WTC11 (cell line): ENCODE results near the gene SLC13A3. TPM values are rescaled to one million over a fixed set of nuclear protein-coding genes. Genes with fewer than 3 reads are reported as not detected.

Source experiments
- ATAC-seq: fragments of 200-7000 bp; cut with Tn5 transposase; 2 replicates; pipeline ENCODE4 v1.10.0; 2021; ENCODE audit warnings: mild to moderate bottlenecking, moderate library complexity
- CTCF ChIA-PET: fragments of 300-600 bp; sonication (Branson Sonifier 250); formaldehyde crosslinking; loops from one replicate; lab custom pipeline; 2021; ENCODE audit warnings: antibody characterized with exemption; lab: Charles Lee
- POLR2A ChIA-PET: fragments of 350-600 bp; sonication (Branson Sonifier 250); formaldehyde crosslinking; loops from one replicate; lab custom pipeline; 2021; ENCODE audit warnings: antibody characterized with exemption; lab: Charles Lee
- DNase-seq: peaks from one replicate; pipeline ENCODE4 v3.0.0; 2021; ENCODE audit warnings: low spot score
- H3K27ac Mint-ChIP-seq: 2 replicates; pipeline ENCODE4 v1.8.0; 2021; ENCODE audit warnings: mixed read lengths
- H3K27me3 Mint-ChIP-seq: 2 replicates; pipeline ENCODE4 v1.8.0; 2021; ENCODE audit warnings: low read depth, mild to moderate bottlenecking, moderate library complexity, mixed read lengths
- H3K36me3 Mint-ChIP-seq: 2 replicates; pipeline ENCODE4 v1.8.0; 2021; ENCODE audit warnings: mixed read lengths
- H3K4me1 Mint-ChIP-seq: 2 replicates; pipeline ENCODE4 v1.8.0; 2022; ENCODE audit warnings: mixed read lengths
- H3K4me3 Mint-ChIP-seq: 2 replicates; pipeline ENCODE4 v1.8.0; 2021; ENCODE audit warnings: mild to moderate bottlenecking, moderate library complexity, mixed read lengths
- H3K9me3 Mint-ChIP-seq: 2 replicates; pipeline ENCODE4 v1.8.0; 2021; ENCODE audit warnings: mixed read lengths
- ATF3 ChIP-seq: sonication (generic); formaldehyde crosslinking; conservative IDR thresholded peaks from 2 replicates; pipeline ENCODE4 v1.8.1; 2022; ENCODE audit warnings: mild to moderate bottlenecking, missing genetic modification reagents
- CREM ChIP-seq: sonication (generic); formaldehyde crosslinking; IDR thresholded peaks from 2 replicates; pipeline ENCODE4 v1.8.1; 2022; ENCODE audit warnings: mild to moderate bottlenecking, missing genetic modification reagents, moderate library complexity
- E2F5 ChIP-seq: sonication (generic); formaldehyde crosslinking; IDR thresholded peaks from 2 replicates; pipeline ENCODE4 v1.8.1; 2022; ENCODE audit warnings: mild to moderate bottlenecking, moderate library complexity, missing genetic modification reagents
- ETV6 ChIP-seq: sonication (generic); formaldehyde crosslinking; IDR thresholded peaks from 2 replicates; pipeline ENCODE4 v1.8.1; 2022; ENCODE audit warnings: mild to moderate bottlenecking, missing genetic modification reagents
- FOXP4 ChIP-seq: sonication (generic); formaldehyde crosslinking; IDR thresholded peaks from 2 replicates; pipeline ENCODE4 v1.8.0; 2022; ENCODE audit warnings: mild to moderate bottlenecking, missing genetic modification reagents
- GABPB1 ChIP-seq: sonication (generic); formaldehyde crosslinking; IDR thresholded peaks from 2 replicates; pipeline ENCODE4 v1.8.1; 2023; ENCODE audit warnings: mild to moderate bottlenecking, missing genetic modification reagents
- IRF1 ChIP-seq: sonication (generic); formaldehyde crosslinking; IDR thresholded peaks from 2 replicates; pipeline ENCODE4 v1.8.0; 2023; ENCODE audit warnings: missing genetic modification reagents
- KAT7 ChIP-seq: sonication (generic); formaldehyde crosslinking; IDR thresholded peaks from 2 replicates; pipeline ENCODE4 v1.8.1; 2023; ENCODE audit warnings: missing genetic modification reagents, mild to moderate bottlenecking, borderline replicate concordance
- MAX ChIP-seq: sonication (generic); formaldehyde crosslinking; IDR thresholded peaks from 2 replicates; pipeline ENCODE4 v1.8.0; 2022; ENCODE audit warnings: mild to moderate bottlenecking, missing genetic modification reagents
- NR3C1 ChIP-seq: sonication (generic); formaldehyde crosslinking; conservative IDR thresholded peaks from 2 replicates; pipeline ENCODE4 v1.8.1; 2023; ENCODE audit warnings: low read depth, mild to moderate bottlenecking, missing genetic modification reagents
- PRRX2 ChIP-seq: fragments of 250-450 bp; sonication (Bioruptor Pico); IDR thresholded peaks from 2 replicates; pipeline ENCODE4 v1.8.0; 2021; ENCODE audit warnings: mild to moderate bottlenecking
- RELA ChIP-seq: sonication (generic); formaldehyde crosslinking; IDR thresholded peaks from 2 replicates; pipeline ENCODE4 v1.8.1; 2022; ENCODE audit warnings: missing genetic modification reagents, mild to moderate bottlenecking, borderline replicate concordance
- SMAD3 ChIP-seq: sonication (generic); formaldehyde crosslinking; IDR thresholded peaks from 2 replicates; pipeline ENCODE4 v1.8.0; 2022; ENCODE audit warnings: missing genetic modification reagents, mild to moderate bottlenecking, borderline replicate concordance
- TP53 ChIP-seq: sonication (generic); formaldehyde crosslinking; IDR thresholded peaks from 2 replicates; pipeline ENCODE4 v1.8.1; 2023; ENCODE audit warnings: mild to moderate bottlenecking, missing genetic modification reagents
- ZBTB21 ChIP-seq: sonication (generic); formaldehyde crosslinking; IDR thresholded peaks from 2 replicates; pipeline ENCODE4 v1.8.1; 2023; ENCODE audit warnings: mild to moderate bottlenecking, missing genetic modification reagents, borderline replicate concordance
- ZNF317 ChIP-seq: sonication (generic); formaldehyde crosslinking; IDR thresholded peaks from 2 replicates; pipeline ENCODE4 v1.8.1; 2023; ENCODE audit warnings: low read depth, mild to moderate bottlenecking, moderate library complexity, missing genetic modification reagents, borderline replicate concordance
- ZNF671 ChIP-seq: fragments of 250-450 bp; sonication (Bioruptor Pico); IDR thresholded peaks from 2 replicates; pipeline ENCODE4 v1.8.0; 2021; ENCODE audit warnings: mild to moderate bottlenecking
- total RNA-seq: library from RNA; stranded (reverse); gene quantifications from 3 replicates; pipeline ENCODE4 v1.2.3, GENCODE V29; 2021
- TF ChIP-seq, protein P1 (sequence below): fragments of 200-600 bp; IDR thresholded peaks from 2 replicates; pipeline ENCODE4 v1.8.0; 2022; ENCODE audit warnings: antibody characterized with exemption
- TF ChIP-seq, protein P2 (sequence below): sonication (generic); formaldehyde crosslinking; IDR thresholded peaks from 2 replicates; pipeline ENCODE4 v1.8.1; 2022; ENCODE audit warnings: mild to moderate bottlenecking, missing genetic modification reagents, moderate library complexity, borderline replicate concordance
- TF ChIP-seq, protein P3 (sequence below): fragments of 250-450 bp; sonication (Bioruptor Pico); IDR thresholded peaks from 2 replicates; pipeline ENCODE4 v1.8.0; 2021; ENCODE audit warnings: mild to moderate bottlenecking
- TF ChIP-seq, protein P4 (sequence below): sonication (generic); formaldehyde crosslinking; IDR thresholded peaks from 2 replicates; pipeline ENCODE4 v1.8.1; 2023; ENCODE audit warnings: mild to moderate bottlenecking, missing genetic modification reagents

Gene SLC13A3
- total RNA-seq, 1 experiment from 2014 or later, result 10.6 TPM

DNA sequence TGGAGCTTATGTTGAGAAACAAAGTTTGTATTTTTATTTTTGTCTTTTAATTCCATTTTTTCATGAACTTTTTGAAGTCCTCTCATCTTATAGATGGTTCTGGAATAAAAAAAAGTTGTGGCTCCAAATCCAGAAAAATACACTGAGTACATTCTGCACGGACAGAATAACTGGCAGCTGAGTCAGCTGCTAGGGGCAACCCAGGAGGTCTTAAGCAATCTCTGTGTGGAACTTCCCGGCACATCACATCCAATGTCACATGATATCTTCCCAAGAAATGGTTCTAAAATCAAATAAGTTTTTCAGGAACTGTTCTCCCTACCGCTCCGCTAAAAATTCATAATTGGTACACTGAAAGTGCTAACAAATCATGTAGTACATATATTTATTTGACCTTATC is 29.8 kb downstream of the SLC13A3 start:
- TF ChIP-seq, protein P1, sequence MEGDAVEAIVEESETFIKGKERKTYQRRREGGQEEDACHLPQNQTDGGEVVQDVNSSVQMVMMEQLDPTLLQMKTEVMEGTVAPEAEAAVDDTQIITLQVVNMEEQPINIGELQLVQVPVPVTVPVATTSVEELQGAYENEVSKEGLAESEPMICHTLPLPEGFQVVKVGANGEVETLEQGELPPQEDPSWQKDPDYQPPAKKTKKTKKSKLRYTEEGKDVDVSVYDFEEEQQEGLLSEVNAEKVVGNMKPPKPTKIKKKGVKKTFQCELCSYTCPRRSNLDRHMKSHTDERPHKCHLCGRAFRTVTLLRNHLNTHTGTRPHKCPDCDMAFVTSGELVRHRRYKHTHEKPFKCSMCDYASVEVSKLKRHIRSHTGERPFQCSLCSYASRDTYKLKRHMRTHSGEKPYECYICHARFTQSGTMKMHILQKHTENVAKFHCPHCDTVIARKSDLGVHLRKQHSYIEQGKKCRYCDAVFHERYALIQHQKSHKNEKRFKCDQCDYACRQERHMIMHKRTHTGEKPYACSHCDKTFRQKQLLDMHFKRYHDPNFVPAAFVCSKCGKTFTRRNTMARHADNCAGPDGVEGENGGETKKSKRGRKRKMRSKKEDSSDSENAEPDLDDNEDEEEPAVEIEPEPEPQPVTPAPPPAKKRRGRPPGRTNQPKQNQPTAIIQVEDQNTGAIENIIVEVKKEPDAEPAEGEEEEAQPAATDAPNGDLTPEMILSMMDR, result no peak
- TF ChIP-seq, protein P2, sequence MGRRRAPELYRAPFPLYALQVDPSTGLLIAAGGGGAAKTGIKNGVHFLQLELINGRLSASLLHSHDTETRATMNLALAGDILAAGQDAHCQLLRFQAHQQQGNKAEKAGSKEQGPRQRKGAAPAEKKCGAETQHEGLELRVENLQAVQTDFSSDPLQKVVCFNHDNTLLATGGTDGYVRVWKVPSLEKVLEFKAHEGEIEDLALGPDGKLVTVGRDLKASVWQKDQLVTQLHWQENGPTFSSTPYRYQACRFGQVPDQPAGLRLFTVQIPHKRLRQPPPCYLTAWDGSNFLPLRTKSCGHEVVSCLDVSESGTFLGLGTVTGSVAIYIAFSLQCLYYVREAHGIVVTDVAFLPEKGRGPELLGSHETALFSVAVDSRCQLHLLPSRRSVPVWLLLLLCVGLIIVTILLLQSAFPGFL, result no peak
- TF ChIP-seq ZBTB21 (no peak), GABPB1 (CRISPR knock-in tag) (no peak), ZNF671 (CRISPR knock-in tag) (no peak), CREM (CRISPR knock-in tag) (no peak), NR3C1 (no peak), KAT7 (no peak), ETV6 (no peak), TP53 (CRISPR knock-in tag) (no peak), IRF1 (no peak), MAX (no peak), E2F5 (CRISPR knock-in tag) (no peak), SMAD3 (CRISPR knock-in tag) (no peak), ZNF317 (CRISPR knock-in tag) (no peak), ATF3 (CRISPR knock-in tag) (no peak)
- TF ChIP-seq, protein P3, sequence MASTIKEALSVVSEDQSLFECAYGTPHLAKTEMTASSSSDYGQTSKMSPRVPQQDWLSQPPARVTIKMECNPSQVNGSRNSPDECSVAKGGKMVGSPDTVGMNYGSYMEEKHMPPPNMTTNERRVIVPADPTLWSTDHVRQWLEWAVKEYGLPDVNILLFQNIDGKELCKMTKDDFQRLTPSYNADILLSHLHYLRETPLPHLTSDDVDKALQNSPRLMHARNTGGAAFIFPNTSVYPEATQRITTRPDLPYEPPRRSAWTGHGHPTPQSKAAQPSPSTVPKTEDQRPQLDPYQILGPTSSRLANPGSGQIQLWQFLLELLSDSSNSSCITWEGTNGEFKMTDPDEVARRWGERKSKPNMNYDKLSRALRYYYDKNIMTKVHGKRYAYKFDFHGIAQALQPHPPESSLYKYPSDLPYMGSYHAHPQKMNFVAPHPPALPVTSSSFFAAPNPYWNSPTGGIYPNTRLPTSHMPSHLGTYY, result no peak
- CTCF ChIA-PET, result interaction anchor here (1.5 kb wide), 1 partner anchor 59 kb away, joined by 5 read pairs; no protein-coding TSS in a partner anchor

DNA sequence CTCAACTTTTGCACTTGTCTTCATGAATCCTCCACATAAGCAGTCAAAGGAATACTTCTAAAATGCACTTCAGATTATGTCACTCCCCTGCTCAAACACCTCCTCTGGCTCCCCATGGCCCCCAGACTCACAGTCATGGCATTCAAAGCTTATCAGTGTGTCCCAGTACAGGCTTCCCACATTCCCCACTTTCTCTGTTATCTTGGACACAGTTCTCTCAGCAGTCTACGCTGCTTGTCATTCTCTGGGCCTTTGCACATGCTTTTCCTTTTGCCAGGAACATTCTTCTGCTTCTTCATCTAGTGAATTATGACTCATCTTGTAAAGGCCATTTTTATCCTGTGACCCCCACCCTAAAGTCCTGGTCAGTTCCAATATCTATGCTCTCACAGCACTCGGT is 31.8 kb downstream of the SLC13A3 start:
- no peak overlapping the region for H3K27ac Mint-ChIP-seq
- no peaks in the 10 kb centered on the region for H3K27me3 Mint-ChIP-seq
- ChIA-PET CTCF (no interaction called here), POLR2A (no interaction called here)
- H3K9me3 Mint-ChIP-seq, result peaks cover 7% of the 10 kb centered on the region
- DNase-seq (no peak), ATAC-seq (no peak)
- H3K36me3 Mint-ChIP-seq, result peaks cover 4% of the 10 kb centered on the region
- no peak overlapping the region for H3K4me3 Mint-ChIP-seq
- H3K4me1 Mint-ChIP-seq, result peaks cover 25% of the 10 kb centered on the region
- TF ChIP-seq, protein P4, sequence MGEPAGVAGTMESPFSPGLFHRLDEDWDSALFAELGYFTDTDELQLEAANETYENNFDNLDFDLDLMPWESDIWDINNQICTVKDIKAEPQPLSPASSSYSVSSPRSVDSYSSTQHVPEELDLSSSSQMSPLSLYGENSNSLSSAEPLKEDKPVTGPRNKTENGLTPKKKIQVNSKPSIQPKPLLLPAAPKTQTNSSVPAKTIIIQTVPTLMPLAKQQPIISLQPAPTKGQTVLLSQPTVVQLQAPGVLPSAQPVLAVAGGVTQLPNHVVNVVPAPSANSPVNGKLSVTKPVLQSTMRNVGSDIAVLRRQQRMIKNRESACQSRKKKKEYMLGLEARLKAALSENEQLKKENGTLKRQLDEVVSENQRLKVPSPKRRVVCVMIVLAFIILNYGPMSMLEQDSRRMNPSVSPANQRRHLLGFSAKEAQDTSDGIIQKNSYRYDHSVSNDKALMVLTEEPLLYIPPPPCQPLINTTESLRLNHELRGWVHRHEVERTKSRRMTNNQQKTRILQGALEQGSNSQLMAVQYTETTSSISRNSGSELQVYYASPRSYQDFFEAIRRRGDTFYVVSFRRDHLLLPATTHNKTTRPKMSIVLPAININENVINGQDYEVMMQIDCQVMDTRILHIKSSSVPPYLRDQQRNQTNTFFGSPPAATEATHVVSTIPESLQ (CRISPR knock-in tag), result no peak
- TF ChIP-seq FOXP4 (CRISPR knock-in tag) (no peak), ATF3 (CRISPR knock-in tag) (no peak), PRRX2 (CRISPR knock-in tag) (no peak), RELA (CRISPR knock-in tag) (no peak), TP53 (CRISPR knock-in tag) (no peak), ZNF317 (CRISPR knock-in tag) (no peak)
- TF ChIP-seq, protein P1, result no peak

More for the DNA sequence above, 29.8 kb downstream of the SLC13A3 start:
- no peak overlapping the region for H3K27ac Mint-ChIP-seq
- peaks cover 4% of the 10 kb centered on the region for H3K36me3 Mint-ChIP-seq
- peaks cover 13% of the 10 kb centered on the region for H3K9me3 Mint-ChIP-seq
- peaks cover 20% of the 10 kb centered on the region for H3K4me1 Mint-ChIP-seq
- H3K4me3 Mint-ChIP-seq, result no peak overlapping the region
- no peak for ATAC-seq
- POLR2A ChIA-PET, result no interaction called here
- H3K27me3 Mint-ChIP-seq, result no peaks in the 10 kb centered on the region
- no peak for DNase-seq
